Endothelial cell of hepatic sinusoid (primary cell): ENCODE measurements around the gene RCOR3.
"Not testable (repeated sequence)": the region's sequence is repeated elsewhere in the genome, so short reads cannot be mapped to it uniquely, and the experiment has no call there.

ENCODE experiments used
- in situ Hi-C: cut with HindIII; loops from 2 replicates; pipeline ENCODE4 v1.10.0; 2017; ENCODE audit warnings: low sequenced_read_pairs

Gene RCOR3

GRCh38 chr1:211258756-211259637 is at the start of gene RCOR3:
Gene RCOR3, plus strand, starts transcription at chr1:211259366. Its CDS starts 195 bp downstream, at chr1:211259561.
- in situ Hi-C loops: no loop called here

GRCh38 chr1:211210052-211210451 is 49.1 kb upstream of the RCOR3 start:
- in situ Hi-C loops: no loop called here

- in situ Hi-C loops: no loop called here
These were observed 48.2 kb upstream of the RCOR3 start for GRCh38 chr1:211210965-211211364.

GRCh38 chr1:211213702-211214101 is 45.5 kb upstream of the RCOR3 start:
- in situ Hi-C loops: no loop called here

DNA sequence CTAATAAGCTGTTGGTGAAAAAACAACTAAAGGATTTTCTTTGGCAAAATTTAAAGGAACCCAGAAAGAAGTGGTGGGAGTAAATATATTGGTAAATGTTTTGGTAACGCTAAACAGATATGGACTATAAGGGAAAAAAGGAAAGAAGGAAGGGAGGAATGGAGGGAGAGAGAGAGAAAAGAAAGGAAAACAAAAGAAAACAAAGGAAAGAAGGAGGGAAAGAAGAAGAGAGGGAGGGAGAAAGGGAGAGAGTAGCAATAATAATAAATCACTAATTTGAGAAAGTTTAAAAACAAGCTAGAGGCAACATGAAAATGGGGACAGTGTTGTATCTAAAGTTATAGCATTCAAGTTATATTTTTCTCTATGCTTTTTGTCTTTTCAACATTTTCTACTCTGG is 43.6 kb upstream of the RCOR3 start:
- in situ Hi-C loops: loop anchor here (5.0 kb wide), 1 partner anchor 33 kb away; no protein-coding TSS in a partner anchor

DNA sequence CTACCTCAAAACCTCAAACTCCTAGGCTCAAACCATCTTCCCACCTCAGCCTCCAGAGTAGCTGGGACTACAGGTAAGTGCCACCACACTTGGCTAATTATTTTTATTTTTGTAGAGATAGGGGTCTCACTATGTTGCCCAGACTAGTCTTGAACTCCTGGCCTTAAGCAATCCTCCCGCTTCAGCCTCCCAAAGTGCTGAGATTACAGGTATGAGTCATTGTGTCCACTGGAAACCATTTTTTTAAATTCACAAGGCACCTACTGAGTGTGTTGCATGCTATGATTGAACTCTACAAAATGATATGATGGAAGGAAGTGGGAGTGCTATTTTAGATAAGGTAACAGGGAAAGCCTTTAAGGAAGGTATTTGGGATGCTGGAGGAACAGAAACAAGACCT is 41.8 kb upstream of the RCOR3 start:
- in situ Hi-C loops: loop anchor here (5.0 kb wide), 1 partner anchor 35 kb away; no protein-coding TSS in a partner anchor

DNA sequence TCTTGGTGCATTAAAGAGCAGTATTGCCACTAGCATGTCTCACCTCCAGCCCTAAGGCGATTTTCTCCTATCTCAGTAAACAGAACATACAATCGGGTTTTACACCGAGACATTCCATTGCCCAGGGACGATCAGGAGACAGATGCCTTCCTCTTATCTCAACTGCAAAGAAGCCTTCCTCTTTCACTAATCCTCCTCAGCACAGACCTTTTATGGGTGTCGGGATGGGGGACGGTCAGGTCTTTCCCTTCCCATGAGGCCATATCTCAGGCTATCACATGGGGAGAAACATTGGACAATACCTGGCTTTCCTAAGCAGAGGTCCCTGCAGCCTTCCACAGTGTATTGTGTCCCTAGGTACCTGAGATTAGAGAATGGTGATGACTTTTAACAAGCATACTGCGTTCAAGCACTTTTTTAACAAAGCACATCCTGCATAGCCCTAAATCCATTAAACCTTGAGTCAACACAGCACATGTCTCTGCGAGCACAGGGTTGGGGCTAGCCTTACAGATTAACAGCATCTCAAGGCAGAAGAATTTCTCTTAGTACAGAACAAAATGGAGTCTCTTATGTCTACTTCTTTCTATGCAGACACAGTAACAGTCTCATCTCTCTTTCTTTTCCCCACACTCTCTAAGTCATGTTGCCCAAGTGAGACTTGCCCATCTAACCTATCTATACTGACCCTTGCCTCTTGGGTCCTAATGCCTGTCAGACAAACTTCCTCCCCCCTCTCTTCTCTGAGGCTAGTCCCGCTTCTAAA is 36.5 kb upstream of the RCOR3 start:
- in situ Hi-C loops: not testable (repeated sequence)

DNA sequence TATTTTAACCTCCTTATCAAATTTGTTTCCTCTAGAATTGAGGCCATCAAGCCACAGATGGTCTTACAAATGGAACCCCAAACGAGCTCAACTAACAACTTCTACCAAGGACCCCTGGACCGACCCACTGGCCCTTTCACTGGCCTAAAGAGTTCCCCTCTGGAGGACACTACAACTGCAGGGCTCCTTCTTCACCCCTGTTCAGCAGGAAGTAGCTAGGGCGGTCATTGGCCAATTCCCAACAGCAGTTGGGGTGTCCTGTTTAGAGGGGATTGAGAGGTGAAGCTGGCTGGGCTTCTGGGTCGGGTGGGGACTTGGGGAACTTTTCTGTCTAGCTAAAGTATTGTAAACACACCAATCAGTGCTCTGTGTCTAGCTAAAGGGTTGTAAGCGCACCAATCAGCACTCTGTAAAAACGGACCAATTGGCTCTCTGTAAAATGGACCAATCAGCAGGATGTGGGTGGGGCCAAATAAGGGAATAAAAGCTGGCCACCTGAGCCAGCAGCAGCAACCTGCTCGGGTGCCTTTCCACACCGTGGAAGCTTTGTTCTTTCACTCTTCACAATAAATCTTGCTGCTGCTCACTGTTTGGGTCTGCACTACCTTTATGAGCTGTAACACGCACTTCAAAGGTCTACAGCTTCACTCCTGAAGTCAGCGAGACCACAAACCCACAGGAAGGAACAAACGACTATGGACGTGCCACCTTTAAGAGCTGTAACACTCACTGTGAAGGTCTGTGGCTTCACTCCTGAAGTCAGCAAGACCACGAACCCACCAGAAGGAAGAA is 30.4 kb upstream of the RCOR3 start:
- in situ Hi-C loops: not testable (repeated sequence)

- in situ Hi-C loops: no loop called here
These were observed 29.8 kb upstream of the RCOR3 start for GRCh38 chr1:211229365-211229759.

DNA sequence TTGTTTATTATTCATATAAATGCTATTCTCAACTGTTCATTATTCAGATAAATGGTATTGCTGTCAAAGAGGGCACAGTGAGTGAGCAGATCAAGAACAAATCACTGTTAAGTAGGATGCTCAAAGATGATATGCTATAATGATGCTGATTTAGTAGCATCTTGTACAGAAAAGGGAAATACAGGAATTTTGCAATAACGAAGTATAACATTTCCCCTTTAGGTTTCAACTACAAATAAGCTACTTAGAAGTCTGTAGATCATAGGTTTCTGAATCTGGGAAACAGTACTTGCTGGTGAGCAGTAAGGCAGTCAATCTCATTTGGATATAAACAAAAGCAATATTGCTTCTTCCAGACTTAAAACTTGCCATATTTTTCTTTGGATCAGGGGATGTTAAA is 27.3 kb upstream of the RCOR3 start:
- in situ Hi-C loops: no loop called here

DNA sequence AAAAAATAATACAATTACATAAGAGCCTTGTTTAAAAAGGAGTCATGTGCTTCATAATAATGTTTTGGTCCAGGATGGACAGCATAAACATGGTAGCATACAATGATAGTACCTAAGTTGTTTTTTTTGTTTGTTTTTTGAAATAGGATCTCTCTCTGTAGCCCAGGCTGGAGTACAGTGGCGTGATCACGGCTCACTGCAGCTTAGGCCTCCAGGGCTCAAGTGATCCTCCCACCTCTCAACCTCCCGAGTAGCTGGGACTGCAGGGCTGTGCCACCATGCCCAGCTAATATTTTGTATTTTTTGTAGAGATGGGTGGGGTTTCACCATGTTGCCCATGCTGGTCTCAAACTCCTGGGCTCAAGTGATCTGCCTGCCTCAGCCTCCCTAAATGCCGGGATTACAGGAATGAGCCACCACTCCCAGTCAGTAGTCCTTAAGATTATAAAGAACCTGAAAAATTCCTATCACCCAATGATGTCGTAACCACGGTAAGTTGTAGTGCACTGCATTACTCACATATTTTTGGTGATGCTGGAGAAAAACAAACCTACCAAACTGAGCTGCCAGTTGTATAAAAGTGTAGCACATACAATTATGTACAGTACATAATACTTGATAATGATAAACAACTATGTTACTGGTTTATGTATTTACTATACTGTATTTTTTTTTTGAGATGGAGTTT is 22.4 kb upstream of the RCOR3 start:
- in situ Hi-C loops: no loop called here

DNA sequence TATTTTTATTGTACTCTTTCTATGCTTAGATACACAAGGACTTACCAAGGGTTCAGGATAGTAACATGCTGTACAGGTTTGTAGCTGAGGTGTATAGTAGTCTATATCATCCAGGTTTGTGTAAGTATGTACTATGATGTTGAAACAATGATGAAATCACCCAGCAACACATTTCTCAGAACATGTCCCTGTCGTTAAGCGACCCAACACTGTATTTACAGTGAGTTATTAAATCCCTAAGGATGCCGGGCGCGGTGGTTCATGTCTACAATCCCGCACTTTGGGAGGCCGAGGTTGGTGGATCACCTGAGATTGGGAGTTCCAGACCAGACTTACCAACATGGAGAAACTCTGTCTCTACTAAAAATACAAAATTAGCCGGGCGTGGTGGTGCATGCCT is 21.6 kb upstream of the RCOR3 start:
- in situ Hi-C loops: no loop called here

GRCh38 chr1:211240567-211240966 is 18.6 kb upstream of the RCOR3 start:
- in situ Hi-C loops: not testable (repeated sequence)

- in situ Hi-C loops: no loop called here
These were observed 18.1 kb upstream of the RCOR3 start for GRCh38 chr1:211241071-211241470.

- in situ Hi-C loops: not testable (repeated sequence)
These were observed 15.5 kb upstream of the RCOR3 start for GRCh38 chr1:211243639-211244038.

GRCh38 chr1:211246583-211246982 is 12.6 kb upstream of the RCOR3 start:
- in situ Hi-C loops: not testable (repeated sequence)

- in situ Hi-C loops: no loop called here
These were observed 11.2 kb upstream of the RCOR3 start for GRCh38 chr1:211247921-211248320.

GRCh38 chr1:211249611-211250010 is 9.6 kb upstream of the RCOR3 start:
- in situ Hi-C loops: not testable (repeated sequence)

GRCh38 chr1:211257826-211258225 is 1.3 kb upstream of the RCOR3 start:
- in situ Hi-C loops: no loop called here

- in situ Hi-C loops: no loop called here
These were observed 833 bp upstream of the RCOR3 start for GRCh38 chr1:211258310-211258755.
